Measurements from ENCODE around the gene GAGE10. TPM values are rescaled to one million over a fixed set of nuclear protein-coding genes. Genes with fewer than 3 reads are reported as not detected.

Gene GAGE10
- total and polyA plus RNA-seq, 2 of the 4 experiments (the other 2 are of a cell fraction), result not detected

DNA sequence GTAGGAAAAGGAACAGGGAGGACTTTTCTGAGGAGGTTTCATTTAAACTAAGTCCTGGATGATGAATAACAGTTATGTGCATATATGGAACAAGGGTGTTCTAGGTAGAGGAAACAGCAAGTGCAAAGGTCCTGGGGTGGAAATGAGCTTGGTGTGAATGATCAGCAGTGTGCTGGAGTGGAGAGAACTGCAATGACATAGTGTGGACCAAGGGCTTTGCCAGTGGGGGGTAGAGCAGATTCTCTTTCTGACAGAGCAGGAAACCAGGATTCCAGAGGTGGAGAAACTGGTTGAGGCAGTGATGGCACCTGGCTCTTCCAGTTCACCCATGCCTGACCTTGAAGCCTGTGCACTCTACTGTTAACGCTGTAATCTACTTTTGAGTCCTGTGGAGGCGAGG, 32.1 kb upstream of the GAGE10 start:
- no peak overlapping the region for H2AK5ac ChIP-seq (ENCODE audit: low read depth, low read length)
- POLR2A ChIA-PET (ENCODE audit: unreplicated experiment), result no interaction called here
- H3K4ac ChIP-seq (ENCODE audit: low read depth, low read length), result no peak overlapping the region
- H4K5ac ChIP-seq (ENCODE audit: low read depth, low read length), result no peak overlapping the region
- H3K27ac ChIP-seq (ENCODE audit: insufficient read depth, low read length), result no peak overlapping the region
- no peak overlapping the region for H3K56ac ChIP-seq (ENCODE audit: extremely low read depth, insufficient read depth, low read length)
- WGBS, 2 experiments (ENCODE audit: extremely low coverage in 2 of 2, insufficient read length in 1 of 2), result 83% methylated on average over 2 of the region's 2 CpGs; no CpG with 5 or more reads in 1 of the 2 experiments
- no peak overlapping the region for H3K9ac ChIP-seq (ENCODE audit: low read depth, low read length)
- ATAC-seq (ENCODE audit: low read depth), result no peak
- H4K20me1 ChIP-seq (ENCODE audit: insufficient read depth, low read length), result peaks cover 8% of the 10 kb centered on the region; the same call in 1 of the 2 replicates
- intact Hi-C loops (cut with micrococcal nuclease) (no loop called here), dilution Hi-C loops (cut with HindIII; ENCODE audit: low sequenced_read_pairs, unreplicated experiment) (no loop called here), in situ Hi-C loops (cut with MboI; ENCODE audit: low sequenced_read_pairs) (no loop called here)
- no peak overlapping the region for H2BK5ac ChIP-seq (ENCODE audit: low read depth, low read length, poor library complexity, severe bottlenecking)
- H3K4me3 ChIP-seq (ENCODE audit: insufficient read depth, low read depth, low read length), result no peak overlapping the region
- 0 out of 2 replicates have a peak, but pooled peaks cover 2% of the 10 kb centered on the region for H3K4me1 ChIP-seq (ENCODE audit: control insufficient read depth, insufficient read depth, low read length)
- no peak overlapping the region for H4K91ac ChIP-seq (ENCODE audit: insufficient read depth, low read depth, low read length)
- BruUV-seq (replicated peaks), result no TSS peak
- no peak overlapping the region for H3K23ac ChIP-seq (ENCODE audit: low read depth, low read length)
- H2BK120ac ChIP-seq (ENCODE audit: low read depth, low read length), result no peak overlapping the region
- no peak overlapping the region for H3K4me2 ChIP-seq (ENCODE audit: low read depth, low read length)
- no peak overlapping the region for H2AK9ac ChIP-seq (replicated peaks; ENCODE audit: low read depth, low read length, poor library complexity)
- H3K27me3 ChIP-seq (ENCODE audit: control insufficient read depth, insufficient read depth, low read length), result no peaks in the 10 kb centered on the region
- no peak overlapping the region for H4K8ac ChIP-seq (ENCODE audit: low read depth in 2 of 2, low read length in 2 of 2)
- H3K18ac ChIP-seq (ENCODE audit: low read depth, low read length), result no peak overlapping the region
- peaks cover 30 to 36% of the 10 kb centered on the region in 2 experiments for H3K79me1 ChIP-seq (ENCODE audit: low read depth in 1 of 2, low read length in 2 of 2)
- no peak overlapping the region for H3K14ac ChIP-seq (replicated peaks; ENCODE audit: low read depth, low read length)
- TF ChIP-seq CHD1 (IDR thresholded peaks at IDR 0.05; ENCODE audit: low read depth, low read length) (no peak), RAD21 (IDR thresholded peaks at IDR 0.05; ENCODE audit: low read length) (no peak), NFE2L2 (IDR thresholded peaks at IDR 0.05; ENCODE audit: low read depth, low read length) (no peak), RCOR1 (IDR thresholded peaks at IDR 0.05; ENCODE audit: insufficient replicate concordance, low read length) (no peak), POLR2A (IDR thresholded peaks at IDR 0.05; ENCODE audit: low read depth, low read length) (no peak), MXI1 (IDR thresholded peaks at IDR 0.05; ENCODE audit: borderline replicate concordance, low read depth, low read length) (no peak), BHLHE40 (IDR thresholded peaks at IDR 0.05; ENCODE audit: low read depth, low read length) (no peak), RFX5 (IDR thresholded peaks at IDR 0.05; ENCODE audit: low read depth, low read length) (no peak), MAFK (IDR thresholded peaks at IDR 0.05; ENCODE audit: low read depth, low read length) (no peak), FOS (IDR thresholded peaks at IDR 0.05; ENCODE audit: low read depth, low read length) (no peak), MAZ (IDR thresholded peaks at IDR 0.05; ENCODE audit: borderline replicate concordance, low read depth, low read length) (no peak), SMC3 (IDR thresholded peaks at IDR 0.05; ENCODE audit: low read depth, low read length) (no peak), CEBPB (IDR thresholded peaks at IDR 0.05; ENCODE audit: low read depth, low read length) (no peak)
- TF ChIP-seq, protein P1, sequence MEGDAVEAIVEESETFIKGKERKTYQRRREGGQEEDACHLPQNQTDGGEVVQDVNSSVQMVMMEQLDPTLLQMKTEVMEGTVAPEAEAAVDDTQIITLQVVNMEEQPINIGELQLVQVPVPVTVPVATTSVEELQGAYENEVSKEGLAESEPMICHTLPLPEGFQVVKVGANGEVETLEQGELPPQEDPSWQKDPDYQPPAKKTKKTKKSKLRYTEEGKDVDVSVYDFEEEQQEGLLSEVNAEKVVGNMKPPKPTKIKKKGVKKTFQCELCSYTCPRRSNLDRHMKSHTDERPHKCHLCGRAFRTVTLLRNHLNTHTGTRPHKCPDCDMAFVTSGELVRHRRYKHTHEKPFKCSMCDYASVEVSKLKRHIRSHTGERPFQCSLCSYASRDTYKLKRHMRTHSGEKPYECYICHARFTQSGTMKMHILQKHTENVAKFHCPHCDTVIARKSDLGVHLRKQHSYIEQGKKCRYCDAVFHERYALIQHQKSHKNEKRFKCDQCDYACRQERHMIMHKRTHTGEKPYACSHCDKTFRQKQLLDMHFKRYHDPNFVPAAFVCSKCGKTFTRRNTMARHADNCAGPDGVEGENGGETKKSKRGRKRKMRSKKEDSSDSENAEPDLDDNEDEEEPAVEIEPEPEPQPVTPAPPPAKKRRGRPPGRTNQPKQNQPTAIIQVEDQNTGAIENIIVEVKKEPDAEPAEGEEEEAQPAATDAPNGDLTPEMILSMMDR (conservative IDR thresholded peaks at IDR 0.05; ENCODE audit: low read depth, low read length), result no peak
- TF ChIP-seq, protein P2, sequence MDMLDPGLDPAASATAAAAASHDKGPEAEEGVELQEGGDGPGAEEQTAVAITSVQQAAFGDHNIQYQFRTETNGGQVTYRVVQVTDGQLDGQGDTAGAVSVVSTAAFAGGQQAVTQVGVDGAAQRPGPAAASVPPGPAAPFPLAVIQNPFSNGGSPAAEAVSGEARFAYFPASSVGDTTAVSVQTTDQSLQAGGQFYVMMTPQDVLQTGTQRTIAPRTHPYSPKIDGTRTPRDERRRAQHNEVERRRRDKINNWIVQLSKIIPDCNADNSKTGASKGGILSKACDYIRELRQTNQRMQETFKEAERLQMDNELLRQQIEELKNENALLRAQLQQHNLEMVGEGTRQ (IDR thresholded peaks at IDR 0.05; ENCODE audit: low read depth, low read length), result no peak
- TF ChIP-seq, protein P3, sequence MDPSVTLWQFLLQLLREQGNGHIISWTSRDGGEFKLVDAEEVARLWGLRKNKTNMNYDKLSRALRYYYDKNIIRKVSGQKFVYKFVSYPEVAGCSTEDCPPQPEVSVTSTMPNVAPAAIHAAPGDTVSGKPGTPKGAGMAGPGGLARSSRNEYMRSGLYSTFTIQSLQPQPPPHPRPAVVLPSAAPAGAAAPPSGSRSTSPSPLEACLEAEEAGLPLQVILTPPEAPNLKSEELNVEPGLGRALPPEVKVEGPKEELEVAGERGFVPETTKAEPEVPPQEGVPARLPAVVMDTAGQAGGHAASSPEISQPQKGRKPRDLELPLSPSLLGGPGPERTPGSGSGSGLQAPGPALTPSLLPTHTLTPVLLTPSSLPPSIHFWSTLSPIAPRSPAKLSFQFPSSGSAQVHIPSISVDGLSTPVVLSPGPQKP (IDR thresholded peaks at IDR 0.05; ENCODE audit: borderline replicate concordance, low read depth, low read length), result no peak
- DNase-seq, result no peak
- no peak overlapping the region for H2BK15ac ChIP-seq (ENCODE audit: low read depth, low read length)
- H2AFZ ChIP-seq (replicated peaks; ENCODE audit: low read length, poor library complexity), result no peak overlapping the region
- CTCF ChIA-PET, result no interaction called here
- H2BK20ac ChIP-seq (ENCODE audit: low read depth, low read length), result no peak overlapping the region
- no peaks in the 10 kb centered on the region for H3K9me3 ChIP-seq (ENCODE audit: control insufficient read depth, insufficient read depth, low read length)
- peaks cover 2% of the 10 kb centered on the region; the same call in 1 of the 2 replicates for H3K36me3 ChIP-seq (ENCODE audit: control insufficient read depth, insufficient read depth, low read length)
- H3K9me1 ChIP-seq (ENCODE audit: insufficient read depth, low read length), result peaks cover 4% of the 10 kb centered on the region; the same call in 1 of the 2 replicates

Data from IMR-90 (cell line).